Measurements from ENCODE around the gene SLC12A3.

The SLC12A3 gene

GRCh38 chr16:56945847-56946527 lies 81.0 kb downstream of the SLC12A3 start:
- DNase-seq: no peak

GRCh38 chr16:56946767-56947603 lies 82.0 kb downstream of the SLC12A3 start:
- DNase-seq: peak; percentile 31

GRCh38 chr16:56947604-56947995 lies 82.6 kb downstream of the SLC12A3 start:
- no peak for DNase-seq

- DNase-seq: no peak
Observed at GRCh38 chr16:56948234-56948633, 83.2 kb downstream of the SLC12A3 start.

- DNase-seq: no peak
Observed at GRCh38 chr16:56950051-56950450, 85.0 kb downstream of the SLC12A3 start.

- no peak for DNase-seq
Observed at GRCh38 chr16:56950455-56950854, 85.4 kb downstream of the SLC12A3 start.

- DNase-seq: peak; percentile 83
Observed at GRCh38 chr16:56950881-56951771, 86.1 kb downstream of the SLC12A3 start.

- DNase-seq: no peak
Observed at GRCh38 chr16:56953006-56953405, 88.0 kb downstream of the SLC12A3 start.

GRCh38 chr16:56956076-56956475 lies 91.1 kb downstream of the SLC12A3 start:
- no peak for DNase-seq

GRCh38 chr16:56956756-56957155 lies 91.7 kb downstream of the SLC12A3 start:
- no peak for DNase-seq

- no peak for DNase-seq
Observed at GRCh38 chr16:56960681-56961281, 95.8 kb downstream of the SLC12A3 start.

- DNase-seq: no peak
Observed at GRCh38 chr16:56961386-56961785, 96.4 kb downstream of the SLC12A3 start.

GRCh38 chr16:56961851-56962281 lies 96.9 kb downstream of the SLC12A3 start, which contains the start of gene CETP:
TSS of gene CETP (plus strand) at chr16:56961950. CDS start at chr16:56961980, 30 bp downstream.
- no peak for DNase-seq

- DNase-seq: peak; percentile 91
Observed at GRCh38 chr16:56964243-56965148, 99.5 kb downstream of the SLC12A3 start.
